GM12878 (cell line): ENCODE measurements around the gene GMDS. TPM values are rescaled to one million over a fixed set of nuclear protein-coding genes. Genes with fewer than 3 reads are reported as not detected.

ENCODE experiments used
- ATAC-seq: fragments of 200-7000 bp; cut with Tn5 transposase; 3 replicates; pipeline ENCODE4 v1.9.1; 2020; ENCODE audit warnings: mild to moderate bottlenecking, moderate library complexity
- BruUV-seq: library from RNA; stranded (reverse); fragments of 400-500 nt; replicated peaks from 2 replicates; lab custom pipeline; 2021; lab: Mats Ljungman, UMichigan
- CTCF ChIA-PET: fragments of 300-600 bp; sonication (Branson Sonifier 250); formaldehyde crosslinking; extraction: SDS; loops from one replicate; lab custom pipeline; 2021; ENCODE audit warnings: inconsistent platforms; lab: Yijun Ruan, JAX
- POLR2A ChIA-PET: fragments of 350-600 bp; formaldehyde crosslinking; extraction: SDS; loops from one replicate; lab custom pipeline; 2021; ENCODE audit warnings: inconsistent platforms; lab: Charles Lee
- RAD21 ChIA-PET: fragments of 300-600 bp; sonication (Branson Sonifier 250); formaldehyde crosslinking; loops from one replicate; lab custom pipeline; 2023; ENCODE audit warnings: antibody characterized with exemption; ENCODE audit not compliant: unreplicated experiment; lab: Charles Lee
- SMC1A ChIA-PET: fragments of 300-600 bp; sonication (Branson Sonifier 250); formaldehyde crosslinking; loops from one replicate; lab custom pipeline; 2023; ENCODE audit not compliant: unreplicated experiment, uncharacterized antibody; lab: Charles Lee
- DNase-seq: peaks from one replicate; pipeline ENCODE4 v3.0.0-alpha.2; 2011; ENCODE audit warnings: low read depth, low spot score
- FAIRE-seq: peaks from 3 replicates; lab custom pipeline; 2011; peaks lifted over from hg19 to GRCh38; lab: Jason Lieb, UNC
- H2AFZ ChIP-seq: 2 replicates; pipeline ENCODE4 v1.6.0; 2011; ENCODE audit warnings: low read depth, low read length, control low read depth; ENCODE audit not compliant: control insufficient read depth
- H3K27ac ChIP-seq: 2 replicates; pipeline ENCODE4 v1.5.1; 2011; ENCODE audit warnings: control low read depth; ENCODE audit not compliant: control insufficient read depth, insufficient read depth
- H3K27me3 ChIP-seq, 2 experiments: replicated peaks in 1 of 2; 2 replicates each; pipeline versions ENCODE4 v1.6.0 to v1.6.1; 2011; ENCODE audit warnings: low read length in 1 of 2; ENCODE audit not compliant: control insufficient read depth in 2 of 2, insufficient read depth in 2 of 2
- H3K36me3 ChIP-seq, 2 experiments: 2 replicates each; pipeline ENCODE4 v1.5.1; 2011; ENCODE audit warnings: low read length in 1 of 2; ENCODE audit not compliant: control insufficient read depth in 2 of 2, insufficient read depth in 2 of 2
- H3K4me1 ChIP-seq: 2 replicates; pipeline ENCODE4 v1.6.1; 2011; ENCODE audit warnings: mild to moderate bottlenecking, low read length, moderate library complexity, mixed read lengths; ENCODE audit not compliant: control insufficient read depth, insufficient read depth
- H3K4me2 ChIP-seq: 2 replicates; pipeline ENCODE4 v1.6.0; 2011; ENCODE audit warnings: control low read depth; ENCODE audit not compliant: control insufficient read depth, insufficient read depth
- H3K4me3 ChIP-seq: fragments of 200-600 bp; sonication (generic); 2 replicates; pipeline ENCODE4 v1.5.1; 2016
- H3K79me2 ChIP-seq: 2 replicates; pipeline ENCODE4 v1.6.0; 2011; ENCODE audit warnings: low read length; ENCODE audit not compliant: control insufficient read depth, insufficient read depth
- H3K9ac ChIP-seq: 2 replicates; pipeline ENCODE4 v1.8.0; 2011; ENCODE audit warnings: low read length, control low read depth, mixed read lengths; ENCODE audit not compliant: control insufficient read depth, insufficient read depth
- H3K9me3 ChIP-seq: replicated peaks from 3 replicates; pipeline ENCODE4 v1.5.1; 2011; ENCODE audit warnings: mild to moderate bottlenecking, low read length; ENCODE audit not compliant: control insufficient read depth, insufficient read depth
- H4K20me1 ChIP-seq: 2 replicates; pipeline ENCODE4 v1.6.0; 2011; ENCODE audit not compliant: control insufficient read depth, insufficient read depth
- ATF7 ChIP-seq: fragments of 450-650 bp; IDR thresholded peaks from 2 replicates; pipeline ENCODE4 v1.6.1; 2016; ENCODE audit warnings: low read depth, mild to moderate bottlenecking
- DPF2 ChIP-seq: fragments of 450-650 bp; IDR thresholded peaks from 2 replicates; pipeline ENCODE4 v1.6.1; 2017; ENCODE audit warnings: mild to moderate bottlenecking
- EP300 ChIP-seq, 2 experiments: fragments of 150-350 bp in 1 of 2; IDR thresholded peaks; 2 replicates each; pipeline ENCODE4 v1.6.1; 2011 to 2012; ENCODE audit warnings: low read depth in 2 of 2, low read length in 2 of 2, borderline replicate concordance in 1 of 2, improper control_type of control experiment in 1 of 2, inconsistent platforms in 1 of 2; ENCODE audit not compliant: control insufficient read depth in 1 of 2
- IKZF1 ChIP-seq: fragments of 450-650 bp; conservative IDR thresholded peaks from 2 replicates; pipeline ENCODE4 v1.6.1; 2017; ENCODE audit warnings: antibody characterized with exemption, mild to moderate bottlenecking
- MXI1 ChIP-seq: fragments of 150-350 bp; IDR thresholded peaks from 2 replicates; pipeline ENCODE4 v1.6.1; 2011; ENCODE audit warnings: low read depth, mild to moderate bottlenecking, inconsistent platforms, low read length, improper control_type of control experiment
- MYC ChIP-seq: IDR thresholded peaks from 2 replicates; pipeline ENCODE4 v1.6.1; 2011; ENCODE audit warnings: mild to moderate bottlenecking, low read length, moderate library complexity, inconsistent platforms; ENCODE audit not compliant: insufficient read depth, insufficient replicate concordance, insufficient read length, severe bottlenecking
- NR2C2 ChIP-seq: IDR thresholded peaks from 2 replicates; pipeline ENCODE4 v1.6.1; 2011; ENCODE audit warnings: borderline replicate concordance, low read depth; ENCODE audit not compliant: control insufficient read depth, insufficient read length
- RFX5 ChIP-seq: IDR thresholded peaks from 2 replicates; pipeline ENCODE4 v1.6.1; 2011; ENCODE audit warnings: low read depth, low read length, improper control_type of control experiment
- SPI1 ChIP-seq: IDR thresholded peaks from 2 replicates; pipeline ENCODE4 v1.6.1; 2011; ENCODE audit warnings: low read depth, mild to moderate bottlenecking, low read length, moderate library complexity, borderline replicate concordance; ENCODE audit not compliant: insufficient read depth
- TCF7 ChIP-seq: IDR thresholded peaks from 2 replicates; pipeline ENCODE4 v1.6.1; 2014; ENCODE audit warnings: antibody characterized with exemption, borderline replicate concordance
- ZNF207 ChIP-seq: fragments of 450-650 bp; IDR thresholded peaks from 2 replicates; pipeline ENCODE4 v1.6.1; 2014; ENCODE audit warnings: antibody characterized with exemption, mild to moderate bottlenecking, borderline replicate concordance
- WGBS: methylation state at CpG from one replicate; pipeline ENCODE4 v1.1.6; 2016; ENCODE audit warnings: low lambda C conversion rate; ENCODE audit not compliant: insufficient replicate concordance, insufficient coverage; ENCODE audit errors: missing lambda C conversion rate; 5-methylcytosine and 5-hydroxymethylcytosine counted together
- in situ Hi-C: fragments of 300-500 bp; cut with MboI; formaldehyde crosslinking; loops from 9 replicates; pipeline ENCODE4 v1.14.3; 2018; ENCODE audit warnings: mixed read lengths
- intact Hi-C: fragments of 100-400 bp; cut with micrococcal nuclease; formaldehyde crosslinking; loops from one replicate; pipeline ENCODE4 v1.14.2; 2022; ENCODE audit not compliant: unreplicated experiment
- polyA plus RNA-seq, 11 experiments: library from polyadenylated mRNA; depleted of rRNA in 4 of 11; unstranded in 6 of 11; stranded (reverse) in 5 of 11; fragments of >200 nt; fragmentation: Nextera tagmentation in 4 of 11; fragmentation: Illumina TruSeq in 1 of 11; extraction: Ambion mirVana in 4 of 11; extraction: Trizol in 1 of 11; gene quantifications; 1 replicate in 1 of 11; 2 replicates in 10 of 11; pipeline versions ENCODE4 v1.2.1 to v1.2.3, GENCODE V29; 2011 to 2016; ENCODE audit warnings: inconsistent platforms in 2 of 11, missing spikeins in 2 of 11, low read depth in 1 of 11
- total RNA-seq, 4 experiments: library from RNA; depleted of rRNA in 3 of 4; stranded (reverse); fragments of >200 nt in 3 of 4; fragmentation: Illumina TruSeq in 1 of 4; extraction: Trizol in 1 of 4; gene quantifications; 2 replicates each; pipeline versions ENCODE4 v1.2.1 to v1.2.3, GENCODE V29; 2013 to 2021
- TF ChIP-seq, protein P1 (sequence below): fragments of 450-650 bp; conservative IDR thresholded peaks from 2 replicates; pipeline ENCODE4 v1.6.1; 2017; ENCODE audit warnings: mild to moderate bottlenecking, moderate library complexity
- TF ChIP-seq, protein P2 (sequence below): fragments of 450-650 bp; IDR thresholded peaks from 2 replicates; pipeline ENCODE4 v1.6.1; 2014; ENCODE audit warnings: mild to moderate bottlenecking

The GMDS gene
- total and polyA plus RNA-seq, 10 of the 15 experiments (the other 5 are each of a cell fraction or from before 2014, with no cell fraction given), result 0.61 to 53.8 (median 29.3) TPM

DNA sequence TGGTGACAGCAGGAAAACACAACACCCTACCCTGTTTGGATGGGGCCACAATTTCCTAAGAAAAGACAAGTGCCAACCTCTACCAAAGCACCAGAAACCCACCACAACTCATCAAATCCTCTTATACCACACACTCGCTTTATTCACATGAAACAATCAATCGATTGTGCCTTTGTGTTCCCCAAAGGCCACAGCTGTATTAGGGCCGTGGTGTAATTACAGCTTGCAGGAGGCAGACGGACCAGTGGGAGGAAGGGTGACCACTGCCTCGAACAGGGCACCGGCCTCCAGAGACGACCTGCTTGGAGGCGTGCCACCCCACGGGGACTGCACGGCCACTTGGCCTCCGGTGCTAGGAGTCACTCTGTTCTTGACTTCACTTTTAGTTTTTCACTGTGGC is 371.6 kb downstream of the GMDS start:
- Histone ChIP-seq H3K27ac (no peak overlapping the region), H3K9ac (no peak overlapping the region), H2AFZ (no peak overlapping the region), H3K4me3 (no peak overlapping the region), H4K20me1 (no peaks in the 10 kb centered on the region), H3K27me3 (no peaks in the 10 kb centered on the region), H3K4me2 (no peak overlapping the region), H3K9me3 (no peaks in the 10 kb centered on the region), H3K79me2 (no peaks in the 10 kb centered on the region), H3K4me1 (peaks cover 9% of the 10 kb centered on the region), H3K36me3 (no peaks in the 10 kb centered on the region)
- ATAC-seq, result no peak
- 88% methylated on average over 11 of the region's 11 CpGs for WGBS
- BruUV-seq, result no TSS peak
- no peak for FAIRE-seq
- CTCF ChIA-PET, result interaction anchor here (0.8 to 1.4 kb wide), 2 partner anchors 10 to 13 kb away, joined by 4 read pairs; no protein-coding TSS in a partner anchor
- DNase-seq, result no peak
- no peak for TF ChIP-seq TCF7
- POLR2A ChIA-PET, result no interaction called here
- RAD21 ChIA-PET, result interaction anchor here (1.0 to 1.3 kb wide), 2 partner anchors 12 to 480 kb away, joined by 3 to 4 read pairs; no protein-coding TSS in a partner anchor
- in situ Hi-C loops, result no loop called here
- SMC1A ChIA-PET, result interaction anchor here (0.7 to 0.9 kb wide), 2 partner anchors 64 to 814 kb away, joined by 3 read pairs; no protein-coding TSS in a partner anchor
- intact Hi-C loops, result no loop called here

DNA sequence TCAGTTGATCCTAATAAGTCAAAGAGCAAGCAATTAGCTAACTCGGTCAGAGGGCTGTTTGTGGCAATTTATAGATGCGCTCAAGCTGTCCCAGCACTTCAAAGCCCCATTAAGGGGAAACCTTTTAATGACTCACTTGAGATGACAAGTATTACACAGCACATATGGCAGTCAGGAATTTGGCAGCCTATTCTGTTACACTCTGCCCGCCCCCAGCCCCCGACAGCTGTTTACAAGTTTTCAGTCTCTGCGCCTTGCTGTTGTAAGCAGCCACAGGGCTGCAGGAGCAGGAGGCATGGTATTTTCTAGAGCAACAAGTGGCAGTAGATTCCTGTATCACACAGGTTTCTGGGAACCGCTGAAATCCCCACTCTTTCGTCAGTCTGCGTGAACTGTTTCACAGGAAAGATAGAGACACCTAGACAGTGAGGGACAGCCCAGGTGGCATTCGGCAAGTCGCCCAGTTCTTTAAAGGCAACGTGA is 372.7 kb downstream of the GMDS start:
- ChIA-PET RAD21 (interaction anchor here (1.3 kb wide), 1 partner anchor 11 kb away, joined by 4 read pairs; no protein-coding TSS in a partner anchor), POLR2A (no interaction called here), CTCF (interaction anchor here (0.8 kb wide), 1 partner anchor 15 kb away, joined by 4 read pairs; no protein-coding TSS in a partner anchor), SMC1A (no interaction called here)
- DNase-seq, result no peak
- Histone ChIP-seq H3K27ac (no peak overlapping the region), H3K36me3 (no peaks in the 10 kb centered on the region), H3K9ac (no peak overlapping the region), H2AFZ (no peak overlapping the region), H3K4me2 (no peak overlapping the region), H3K4me1 (peaks cover 13% of the 10 kb centered on the region), H3K9me3 (no peaks in the 10 kb centered on the region), H3K4me3 (no peak overlapping the region), H4K20me1 (no peaks in the 10 kb centered on the region), H3K79me2 (no peaks in the 10 kb centered on the region), H3K27me3 (no peaks in the 10 kb centered on the region)
- TF ChIP-seq SPI1 (no peak), ZNF207 (no peak), RFX5 (no peak), DPF2 (no peak), MYC (no peak), ATF7 (no peak), EP300 (IDR thresholded peaks at IDR 0.05; ENCODE audit: borderline replicate concordance in 1 of 2, control insufficient read depth in 1 of 2, low read depth in 2 of 2, low read length in 2 of 2) (no peak), MXI1 (no peak), NR2C2 (no peak), IKZF1 (no peak)
- TF ChIP-seq, protein P1, sequence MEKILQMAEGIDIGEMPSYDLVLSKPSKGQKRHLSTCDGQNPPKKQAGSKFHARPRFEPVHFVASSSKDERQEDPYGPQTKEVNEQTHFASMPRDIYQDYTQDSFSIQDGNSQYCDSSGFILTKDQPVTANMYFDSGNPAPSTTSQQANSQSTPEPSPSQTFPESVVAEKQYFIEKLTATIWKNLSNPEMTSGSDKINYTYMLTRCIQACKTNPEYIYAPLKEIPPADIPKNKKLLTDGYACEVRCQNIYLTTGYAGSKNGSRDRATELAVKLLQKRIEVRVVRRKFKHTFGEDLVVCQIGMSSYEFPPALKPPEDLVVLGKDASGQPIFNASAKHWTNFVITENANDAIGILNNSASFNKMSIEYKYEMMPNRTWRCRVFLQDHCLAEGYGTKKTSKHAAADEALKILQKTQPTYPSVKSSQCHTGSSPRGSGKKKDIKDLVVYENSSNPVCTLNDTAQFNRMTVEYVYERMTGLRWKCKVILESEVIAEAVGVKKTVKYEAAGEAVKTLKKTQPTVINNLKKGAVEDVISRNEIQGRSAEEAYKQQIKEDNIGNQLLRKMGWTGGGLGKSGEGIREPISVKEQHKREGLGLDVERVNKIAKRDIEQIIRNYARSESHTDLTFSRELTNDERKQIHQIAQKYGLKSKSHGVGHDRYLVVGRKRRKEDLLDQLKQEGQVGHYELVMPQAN, result no peak
- TF ChIP-seq, protein P2, sequence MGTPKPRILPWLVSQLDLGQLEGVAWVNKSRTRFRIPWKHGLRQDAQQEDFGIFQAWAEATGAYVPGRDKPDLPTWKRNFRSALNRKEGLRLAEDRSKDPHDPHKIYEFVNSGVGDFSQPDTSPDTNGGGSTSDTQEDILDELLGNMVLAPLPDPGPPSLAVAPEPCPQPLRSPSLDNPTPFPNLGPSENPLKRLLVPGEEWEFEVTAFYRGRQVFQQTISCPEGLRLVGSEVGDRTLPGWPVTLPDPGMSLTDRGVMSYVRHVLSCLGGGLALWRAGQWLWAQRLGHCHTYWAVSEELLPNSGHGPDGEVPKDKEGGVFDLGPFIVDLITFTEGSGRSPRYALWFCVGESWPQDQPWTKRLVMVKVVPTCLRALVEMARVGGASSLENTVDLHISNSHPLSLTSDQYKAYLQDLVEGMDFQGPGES, result no peak
- 95% methylated on average over 11 of the region's 11 CpGs for WGBS
- in situ Hi-C loops (no loop called here), intact Hi-C loops (no loop called here)
- no peak for ATAC-seq
- no TSS peak for BruUV-seq
- no peak for FAIRE-seq
